HG03108 (cell line): Measurements from ENCODE around the gene FBXL4.

Source experiments
- ATAC-seq: cut with Tn5 transposase; IDR thresholded peaks from one replicate; pipeline ENCODE4 v1.9.1; 2021; ENCODE audit warnings: moderate library complexity; ENCODE audit not compliant: unreplicated experiment

The FBXL4 gene

GRCh38 chr6:98827295-98828159 lies 120.2 kb downstream of the FBXL4 start:
- no peak for ATAC-seq

- ATAC-seq: no peak
These were observed 122.0 kb downstream of the FBXL4 start for GRCh38 chr6:98825600-98826230.

GRCh38 chr6:98824902-98825599 lies 122.7 kb downstream of the FBXL4 start:
- ATAC-seq: no peak

GRCh38 chr6:98824162-98824901 lies 123.4 kb downstream of the FBXL4 start:
- ATAC-seq: no peak

GRCh38 chr6:98823428-98824161 lies 124.2 kb downstream of the FBXL4 start:
- ATAC-seq: no peak

GRCh38 chr6:98821756-98822405 lies 125.9 kb downstream of the FBXL4 start:
- no peak for ATAC-seq
